Stimulated activated naive B cell treated with anti-CD40 and anti-IgM and Interleukin-4, amounts not matched to agents 10 μg/mL and 1 μg/mL and 100 μg/mL, for 72 hours (primary cell): ENCODE measurements around the gene OR13D1.
"Not testable (repeated sequence)": the region's sequence is repeated elsewhere in the genome, so short reads cannot be mapped to it uniquely, and the experiment has no call there.

Source experiments
- ATAC-seq, 2 donors: fragments of 150-1000 bp; cut with Tn5 transposase; replicated peaks; 2 replicates each; pipeline ENCODE4 v1.10.0; 2021; ENCODE audit warnings: moderate library complexity in 1 of 2
- DNase-seq: peaks from one replicate; pipeline ENCODE4 v3.0.0; 2021
- H3K27ac Mint-ChIP-seq: one replicate; pipeline ENCODE4 v1.8.0; 2022; ENCODE audit warnings: mild to moderate bottlenecking, mixed read lengths
- H3K27me3 Mint-ChIP-seq, 2 donors: one replicate each; pipeline ENCODE4 v1.8.0; 2022; ENCODE audit warnings: mixed read lengths in 2 of 2
- H3K36me3 Mint-ChIP-seq, 2 donors: one replicate each; pipeline ENCODE4 v1.8.0; 2022; ENCODE audit warnings: mixed read lengths in 2 of 2, mild to moderate bottlenecking in 1 of 2
- H3K4me1 Mint-ChIP-seq, 2 donors: one replicate each; pipeline ENCODE4 v1.8.0; 2022; ENCODE audit warnings: mixed read lengths in 2 of 2, mild to moderate bottlenecking in 1 of 2
- H3K4me3 Mint-ChIP-seq, 2 donors: one replicate each; pipeline ENCODE4 v1.8.0; 2022; ENCODE audit warnings: mild to moderate bottlenecking in 2 of 2, mixed read lengths in 2 of 2, moderate library complexity in 1 of 2
- H3K9me3 Mint-ChIP-seq, 2 donors: one replicate each; pipeline ENCODE4 v1.8.0; 2022; ENCODE audit warnings: mixed read lengths in 2 of 2, mild to moderate bottlenecking in 1 of 2

Gene OR13D1, protein sequence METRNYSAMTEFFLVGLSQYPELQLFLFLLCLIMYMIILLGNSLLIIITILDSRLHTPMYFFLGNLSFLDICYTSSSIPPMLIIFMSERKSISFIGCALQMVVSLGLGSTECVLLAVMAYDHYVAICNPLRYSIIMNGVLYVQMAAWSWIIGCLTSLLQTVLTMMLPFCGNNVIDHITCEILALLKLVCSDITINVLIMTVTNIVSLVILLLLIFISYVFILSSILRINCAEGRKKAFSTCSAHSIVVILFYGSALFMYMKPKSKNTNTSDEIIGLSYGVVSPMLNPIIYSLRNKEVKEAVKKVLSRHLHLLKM

DNA sequence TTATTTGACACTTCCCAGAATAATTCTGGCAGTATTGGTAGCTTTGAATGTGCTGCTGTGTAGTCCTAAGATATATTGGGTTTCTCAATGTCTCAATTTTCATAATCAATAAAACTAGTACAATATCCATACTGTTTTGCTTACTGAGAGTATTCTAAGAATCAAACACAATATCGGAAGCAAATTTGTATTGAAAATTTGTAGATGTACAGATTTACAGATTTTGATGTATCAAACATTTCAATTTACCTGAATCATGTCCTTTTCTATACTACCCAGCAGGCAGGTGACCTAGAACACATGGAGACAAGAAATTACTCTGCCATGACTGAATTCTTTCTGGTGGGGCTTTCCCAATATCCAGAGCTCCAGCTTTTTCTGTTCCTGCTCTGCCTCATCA, at the start of gene OR13D1:
Gene OR13D1 (plus strand): TSS at position 301 of the 400 bp plus-strand sequence. CDS start 0 bp downstream, at position 301.
- no peaks in the 10 kb centered on the region for H3K9me3 Mint-ChIP-seq
- no peaks in the 10 kb centered on the region for H3K36me3 Mint-ChIP-seq
- DNase-seq, result no peak
- ATAC-seq, result no peak
- no peak within 1 kb of the TSS for H3K27ac Mint-ChIP-seq
- H3K4me3 Mint-ChIP-seq, result no peak within 1 kb of the TSS
- H3K4me1 Mint-ChIP-seq, result no peaks in the 10 kb centered on the region
- no peaks in the 10 kb centered on the region for H3K27me3 Mint-ChIP-seq

DNA sequence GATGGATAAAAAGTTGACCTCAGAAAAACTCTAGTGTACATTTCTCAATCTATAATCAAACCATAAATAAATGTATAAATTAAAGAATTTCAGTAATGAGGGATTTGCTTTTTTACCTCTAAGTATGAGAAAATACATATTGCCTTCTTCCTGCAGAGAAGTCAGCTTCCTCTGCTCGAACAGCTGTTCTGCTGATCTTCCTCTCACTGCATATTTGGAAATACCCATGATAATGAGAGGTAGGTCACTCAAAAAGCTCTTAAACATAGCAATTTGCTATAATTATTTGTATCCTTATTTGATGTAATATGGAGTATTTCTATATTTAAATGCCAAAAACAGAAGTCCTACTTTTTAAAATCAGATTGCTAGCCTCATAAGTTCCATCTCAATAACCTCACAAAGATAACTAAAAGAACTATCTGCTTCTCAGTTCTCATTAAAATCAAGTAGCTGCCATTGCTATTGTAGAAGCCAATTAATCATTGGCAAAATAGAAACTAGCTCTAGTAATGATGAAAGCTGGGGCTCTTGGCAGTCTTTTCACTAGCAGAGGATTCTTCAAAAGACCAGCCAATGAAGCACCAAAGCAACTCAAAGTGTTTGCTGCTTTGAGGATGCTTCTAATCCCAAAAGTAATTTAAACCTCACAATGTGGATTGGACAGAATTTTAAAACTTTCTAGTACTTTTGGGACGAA, 35.7 kb upstream of the OR13D1 start:
- no peak for DNase-seq
- H3K4me3 Mint-ChIP-seq, result no peak overlapping the region
- no peaks in the 10 kb centered on the region for H3K36me3 Mint-ChIP-seq
- H3K4me1 Mint-ChIP-seq, result no peaks in the 10 kb centered on the region
- H3K27me3 Mint-ChIP-seq, result peaks cover 0 to 9% of the 10 kb centered on the region in 2 donors
- no peak overlapping the region for H3K27ac Mint-ChIP-seq
- peaks cover under 1 to 2% of the 10 kb centered on the region in 2 donors for H3K9me3 Mint-ChIP-seq
- no peak for ATAC-seq

DNA sequence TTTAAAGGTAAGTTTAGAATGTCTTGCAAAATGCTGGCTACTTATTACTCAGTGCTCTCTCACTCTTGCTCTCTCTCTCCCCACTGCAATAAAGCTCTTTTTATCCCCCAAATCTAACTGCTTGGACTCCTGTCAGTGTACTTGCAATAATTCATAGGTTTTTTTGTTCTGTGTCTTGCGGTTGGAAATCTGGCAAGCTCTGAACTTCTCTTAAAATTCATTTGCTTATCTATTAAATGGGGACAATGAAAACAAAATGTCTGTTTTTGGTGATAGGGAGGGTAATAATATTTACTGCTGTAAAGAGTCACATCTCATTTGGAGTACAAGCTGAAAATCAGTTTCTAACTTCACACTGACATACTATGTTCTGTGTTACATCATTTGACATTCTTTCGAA, 18.7 kb upstream of the OR13D1 start:
- no peak overlapping the region for H3K27ac Mint-ChIP-seq
- H3K9me3 Mint-ChIP-seq, result no peaks in the 10 kb centered on the region
- H3K27me3 Mint-ChIP-seq, result peaks cover 0 to 9% of the 10 kb centered on the region in 2 donors
- no peaks in the 10 kb centered on the region for H3K36me3 Mint-ChIP-seq
- no peaks in the 10 kb centered on the region for H3K4me1 Mint-ChIP-seq
- DNase-seq (no peak), ATAC-seq (no peak)
- no peak overlapping the region for H3K4me3 Mint-ChIP-seq

DNA sequence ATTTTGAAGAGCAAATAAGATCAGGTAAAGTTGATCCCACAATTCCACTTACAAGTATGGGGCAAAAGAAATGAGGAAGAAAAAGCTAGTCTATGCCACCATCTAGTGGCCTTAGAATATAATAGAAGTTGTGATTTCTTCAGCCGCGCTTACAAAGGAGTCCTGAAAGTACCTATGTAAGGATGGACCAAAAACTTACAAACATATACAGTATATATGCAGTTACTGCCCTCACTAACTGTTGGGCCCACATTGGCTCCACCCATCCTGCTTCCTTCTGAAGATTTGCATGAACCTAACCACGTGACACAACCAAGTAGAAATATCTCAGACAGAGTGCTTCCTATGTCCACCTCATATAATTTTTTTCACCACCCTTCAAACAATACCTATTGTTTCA, 11.7 kb upstream of the OR13D1 start:
- H3K4me1 Mint-ChIP-seq, result peaks cover 2 to 8% of the 10 kb centered on the region in 2 donors
- no peak overlapping the region for H3K4me3 Mint-ChIP-seq
- peaks cover 0 to 9% of the 10 kb centered on the region in 2 donors for H3K27me3 Mint-ChIP-seq
- H3K9me3 Mint-ChIP-seq, result no peaks in the 10 kb centered on the region
- ATAC-seq, result peak; percentile 48 to 64
- no peak for DNase-seq
- H3K36me3 Mint-ChIP-seq, result no peaks in the 10 kb centered on the region
- no peak overlapping the region for H3K27ac Mint-ChIP-seq

DNA sequence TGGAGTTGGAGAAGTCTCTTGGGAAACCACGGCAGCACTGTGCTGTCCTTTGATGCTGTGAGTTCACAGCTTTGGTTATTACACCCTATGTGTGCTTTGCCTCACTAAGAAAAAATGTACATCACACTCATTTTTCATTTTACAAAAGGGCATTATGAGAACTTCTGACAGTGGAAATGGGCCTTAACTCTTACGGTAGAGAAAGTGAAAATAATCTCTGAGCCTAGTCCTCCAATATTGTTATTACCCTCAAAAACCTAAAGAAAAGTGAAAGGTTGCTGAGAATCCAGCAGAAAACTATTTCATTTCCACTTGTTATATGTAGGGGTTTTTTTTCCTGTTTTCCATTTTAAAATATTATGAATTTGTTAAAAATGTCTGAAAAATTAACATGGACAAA, 8.2 kb upstream of the OR13D1 start:
- H3K4me3 Mint-ChIP-seq, result no peak overlapping the region
- ATAC-seq, result no peak
- no peak overlapping the region for H3K27ac Mint-ChIP-seq
- peaks cover 2 to 8% of the 10 kb centered on the region in 2 donors for H3K4me1 Mint-ChIP-seq
- no peaks in the 10 kb centered on the region for H3K36me3 Mint-ChIP-seq
- H3K27me3 Mint-ChIP-seq, result no peaks in the 10 kb centered on the region
- H3K9me3 Mint-ChIP-seq, result no peaks in the 10 kb centered on the region
- DNase-seq, result no peak

DNA sequence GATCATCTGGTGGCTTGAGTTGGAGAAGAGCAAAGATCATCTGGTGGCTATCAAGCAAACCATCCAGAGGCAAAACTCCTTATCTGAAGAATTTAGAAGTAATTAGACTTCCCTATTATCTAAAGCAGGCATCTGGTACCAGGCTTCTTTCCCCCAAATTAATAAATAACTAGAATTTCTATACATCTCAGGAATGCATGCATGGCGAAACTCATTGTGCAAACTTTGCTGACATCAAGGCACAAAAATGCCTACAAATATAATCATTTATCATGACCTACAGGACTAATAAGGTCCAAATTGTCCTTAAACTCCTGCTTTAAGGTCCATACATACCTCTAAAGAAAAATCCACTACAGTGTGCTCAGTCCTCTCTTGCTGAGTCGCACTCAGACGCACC, 6.0 kb downstream of the OR13D1 start:
- no peak for ATAC-seq
- Mint-ChIP-seq H3K4me1 (no peaks in the 10 kb centered on the region), H3K27ac (no peak overlapping the region), H3K36me3 (peaks cover 2 to 10% of the 10 kb centered on the region in 2 donors), H3K9me3 (peaks cover 2 to 5% of the 10 kb centered on the region in 2 donors), H3K4me3 (no peak overlapping the region), H3K27me3 (no peaks in the 10 kb centered on the region)
- DNase-seq, result no peak

DNA sequence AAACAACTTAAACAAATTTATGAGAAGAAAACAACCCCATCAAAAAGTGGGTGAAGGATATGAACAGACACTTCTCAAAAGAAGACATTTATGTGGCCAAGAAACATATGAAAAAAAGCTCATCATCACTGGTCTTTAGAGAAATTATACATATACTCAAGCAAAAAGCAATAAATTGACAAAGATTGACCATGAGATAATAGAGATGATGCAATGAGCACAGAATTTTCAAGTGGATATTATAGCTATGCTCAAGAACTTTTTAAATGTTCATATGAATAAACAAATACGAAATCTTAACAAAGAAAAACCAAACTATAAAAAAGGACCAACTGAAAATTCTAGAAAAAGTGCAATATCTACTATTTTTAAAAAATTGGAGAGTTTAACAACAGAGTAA, 14.4 kb downstream of the OR13D1 start:
- DNase-seq, H3K27ac Mint-ChIP-seq, ATAC-seq, H3K4me1 Mint-ChIP-seq, H3K27me3 Mint-ChIP-seq, H3K4me3 Mint-ChIP-seq: not testable (repeated sequence)
- peaks cover 14 to 24% of the 10 kb centered on the region in 2 donors for H3K9me3 Mint-ChIP-seq
- H3K36me3 Mint-ChIP-seq, result peaks cover 2 to 23% of the 10 kb centered on the region in 2 donors

DNA sequence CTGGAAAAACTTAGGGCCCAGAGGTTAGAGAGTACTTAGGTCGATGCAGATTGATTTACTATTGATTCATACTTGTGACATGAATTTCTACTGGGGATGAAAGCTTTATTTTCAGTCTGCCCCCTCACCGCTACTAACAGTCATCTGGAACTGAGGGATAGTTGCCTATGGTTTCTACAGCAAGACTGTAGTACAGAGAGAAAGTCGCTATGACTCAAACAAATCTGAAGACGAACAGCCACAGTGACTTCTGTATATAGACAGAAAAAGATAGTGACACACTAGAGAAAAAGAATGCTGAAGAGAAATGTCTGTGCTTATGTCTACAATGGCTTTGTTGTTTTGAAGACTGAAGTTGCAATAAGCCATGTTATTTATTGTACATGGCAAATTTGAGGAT, 17.3 kb downstream of the OR13D1 start:
- H3K9me3 Mint-ChIP-seq, result peaks cover 6 to 10% of the 10 kb centered on the region in 2 donors
- ATAC-seq (no peak), DNase-seq (no peak)
- H3K27me3 Mint-ChIP-seq, result no peaks in the 10 kb centered on the region
- no peak overlapping the region for H3K4me3 Mint-ChIP-seq
- peaks cover 0 to 6% of the 10 kb centered on the region in 2 donors for H3K36me3 Mint-ChIP-seq
- H3K27ac Mint-ChIP-seq, result no peak overlapping the region
- peaks cover 0 to 8% of the 10 kb centered on the region in 2 donors for H3K4me1 Mint-ChIP-seq

DNA sequence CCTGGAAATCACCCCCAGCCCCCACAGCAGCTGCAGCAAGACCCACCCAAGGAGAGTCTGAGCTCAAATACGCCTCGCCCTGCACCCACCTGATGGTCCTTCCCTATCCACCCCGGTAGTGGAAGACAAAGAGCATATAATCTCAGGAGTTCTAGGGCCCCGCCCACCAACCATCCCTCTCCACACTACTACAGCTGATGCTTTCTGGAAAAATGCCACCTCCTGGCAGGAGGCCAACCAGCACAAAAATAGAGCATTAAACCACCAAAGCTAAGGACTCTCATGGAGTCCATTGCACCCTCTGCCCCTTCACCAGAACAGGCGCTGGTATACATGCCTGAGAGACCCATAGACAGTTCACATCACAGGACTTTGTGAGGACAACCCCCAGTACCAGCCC, 30.7 kb downstream of the OR13D1 start:
- H3K27me3 Mint-ChIP-seq, result no peaks in the 10 kb centered on the region
- H3K27ac Mint-ChIP-seq, result no peak overlapping the region
- ATAC-seq (no peak), DNase-seq (no peak)
- no peak overlapping the region for H3K4me3 Mint-ChIP-seq
- H3K9me3 Mint-ChIP-seq, result peaks cover 0 to 2% of the 10 kb centered on the region in 2 donors
- peaks cover 5 to 6% of the 10 kb centered on the region in 2 donors for H3K36me3 Mint-ChIP-seq
- peaks cover 0 to 4% of the 10 kb centered on the region in 2 donors for H3K4me1 Mint-ChIP-seq

DNA sequence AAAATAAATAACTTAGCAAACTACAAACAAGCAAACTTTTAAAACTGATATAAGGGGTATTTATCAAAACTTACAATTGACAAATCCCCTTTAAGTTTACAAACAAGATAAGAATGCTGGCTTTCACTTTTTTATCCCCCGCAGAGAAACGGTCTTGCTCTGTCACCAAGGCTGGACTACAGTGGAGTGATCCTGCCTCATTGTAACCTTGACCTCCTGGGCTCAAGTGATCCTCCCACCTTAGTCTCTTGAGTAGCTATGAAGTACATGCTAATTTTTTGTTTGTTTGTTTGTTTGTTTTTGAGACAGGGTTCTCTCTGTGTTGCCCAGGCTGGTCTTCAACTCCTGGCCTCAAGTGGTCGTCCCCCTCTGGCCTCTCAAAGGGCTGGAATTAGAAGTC, 44.1 kb downstream of the OR13D1 start:
- ATAC-seq, result no peak
- H3K27ac Mint-ChIP-seq, result no peak overlapping the region
- H3K4me1 Mint-ChIP-seq, result peaks cover 4 to 18% of the 10 kb centered on the region in 2 donors
- DNase-seq, result no peak
- no peak overlapping the region for H3K4me3 Mint-ChIP-seq
- H3K27me3 Mint-ChIP-seq, result no peaks in the 10 kb centered on the region
- H3K9me3 Mint-ChIP-seq, result peaks cover 0 to 1% of the 10 kb centered on the region in 2 donors
- H3K36me3 Mint-ChIP-seq, result no peaks in the 10 kb centered on the region

DNA sequence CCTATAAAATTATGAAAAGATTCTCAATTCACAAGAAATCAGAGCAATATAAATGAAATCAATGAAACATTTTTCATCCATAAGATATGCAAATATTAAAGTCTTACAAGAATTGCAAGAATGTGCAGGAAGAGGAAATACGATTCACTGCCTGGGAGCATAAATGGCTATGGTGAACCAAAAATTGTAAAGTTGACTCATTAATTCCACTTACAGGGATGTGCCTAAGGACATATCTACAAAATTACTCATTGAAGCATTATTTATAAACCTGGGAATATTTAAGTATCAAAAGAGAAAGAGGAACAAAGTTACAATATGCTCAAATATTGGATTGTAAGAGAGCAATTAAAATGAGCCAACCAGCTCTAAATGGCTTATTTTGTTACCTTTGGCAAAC, 46.3 kb downstream of the OR13D1 start:
- DNase-seq (no peak), ATAC-seq (no peak)
- H3K4me3 Mint-ChIP-seq, result no peak overlapping the region
- H3K9me3 Mint-ChIP-seq, result peaks cover 0 to 1% of the 10 kb centered on the region in 2 donors
- peaks cover 4 to 20% of the 10 kb centered on the region in 2 donors for H3K4me1 Mint-ChIP-seq
- no peak overlapping the region for H3K27ac Mint-ChIP-seq
- H3K36me3 Mint-ChIP-seq, result no peaks in the 10 kb centered on the region
- no peaks in the 10 kb centered on the region for H3K27me3 Mint-ChIP-seq

DNA sequence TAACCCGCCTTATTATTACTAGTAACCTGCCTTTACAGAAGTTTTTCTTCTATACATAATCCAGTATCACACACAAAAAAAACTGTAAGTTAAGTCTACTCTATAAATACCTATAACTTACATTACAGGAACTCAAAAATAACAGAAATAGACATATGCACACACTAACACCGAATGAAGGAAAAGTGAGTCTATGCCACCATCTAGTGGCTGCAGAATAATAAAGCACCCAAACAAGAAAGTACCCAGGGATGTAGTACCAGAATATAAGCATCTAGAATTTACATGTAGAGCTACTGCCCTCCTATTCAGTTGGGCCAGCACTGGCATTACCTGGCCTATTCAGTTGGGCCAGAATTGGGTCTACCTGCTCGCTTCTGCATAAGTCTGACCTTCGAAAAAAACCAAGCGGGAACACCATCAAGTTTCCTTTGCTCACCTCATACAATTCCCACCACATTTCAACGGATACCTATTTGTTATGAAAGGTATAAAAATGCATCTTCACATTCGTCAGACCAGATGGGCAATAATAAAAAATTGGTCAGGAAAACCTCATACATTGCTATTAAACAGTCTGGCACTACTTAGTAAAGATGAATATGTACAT, 49.2 kb downstream of the OR13D1 start:
- H3K4me3 Mint-ChIP-seq, result no peak overlapping the region
- peaks cover 0 to 4% of the 10 kb centered on the region in 2 donors for H3K36me3 Mint-ChIP-seq
- DNase-seq, result no peak
- H3K27me3 Mint-ChIP-seq, result no peaks in the 10 kb centered on the region
- peak; percentile 23 to 29 for ATAC-seq
- peaks cover 11 to 22% of the 10 kb centered on the region in 2 donors for H3K4me1 Mint-ChIP-seq
- H3K27ac Mint-ChIP-seq, result no peak overlapping the region
- no peaks in the 10 kb centered on the region for H3K9me3 Mint-ChIP-seq
